OCI-LY1 (cell line): ENCODE data around the gene SMIM20.

Experiments used
- EZH2 ChIP-seq: fragments of 200-600 bp; sonication (generic), shearing (Covaris generic); IDR thresholded peaks from 2 replicates; pipeline ENCODE4 v1.8.0; 2017; ENCODE audit warnings: borderline replicate concordance, mixed run types, mild to moderate bottlenecking, antibody characterized with exemption, low read length, moderate library complexity, mixed read lengths
- TF ChIP-seq, protein P1 (sequence below): fragments of 200-600 bp; sonication (generic), shearing (Covaris generic); IDR thresholded peaks from 2 replicates; pipeline ENCODE4 v1.5.1; 2017; ENCODE audit warnings: mild to moderate bottlenecking, antibody characterized with exemption, low read length, moderate library complexity, mixed read lengths

DNA sequence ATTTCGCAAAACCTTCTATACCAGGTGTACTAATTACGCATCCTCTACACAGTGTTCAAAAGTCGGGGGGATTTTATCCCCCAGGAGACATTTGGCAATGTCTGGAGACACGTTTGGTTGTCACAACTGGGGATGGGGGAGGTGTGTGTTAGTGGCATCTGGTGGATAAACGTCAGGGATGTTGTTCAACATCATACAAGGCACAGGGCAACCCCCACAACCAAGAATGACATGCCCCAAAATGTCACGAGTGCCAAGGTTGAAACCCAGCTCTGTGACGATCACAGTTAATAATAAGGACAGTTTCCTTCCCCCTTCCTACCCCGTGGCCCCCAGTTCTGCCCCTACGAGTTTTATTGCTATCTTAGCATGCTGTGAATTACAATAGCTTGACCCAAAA, 35.3 kb upstream of the SMIM20 start:
- TF ChIP-seq, protein P1, sequence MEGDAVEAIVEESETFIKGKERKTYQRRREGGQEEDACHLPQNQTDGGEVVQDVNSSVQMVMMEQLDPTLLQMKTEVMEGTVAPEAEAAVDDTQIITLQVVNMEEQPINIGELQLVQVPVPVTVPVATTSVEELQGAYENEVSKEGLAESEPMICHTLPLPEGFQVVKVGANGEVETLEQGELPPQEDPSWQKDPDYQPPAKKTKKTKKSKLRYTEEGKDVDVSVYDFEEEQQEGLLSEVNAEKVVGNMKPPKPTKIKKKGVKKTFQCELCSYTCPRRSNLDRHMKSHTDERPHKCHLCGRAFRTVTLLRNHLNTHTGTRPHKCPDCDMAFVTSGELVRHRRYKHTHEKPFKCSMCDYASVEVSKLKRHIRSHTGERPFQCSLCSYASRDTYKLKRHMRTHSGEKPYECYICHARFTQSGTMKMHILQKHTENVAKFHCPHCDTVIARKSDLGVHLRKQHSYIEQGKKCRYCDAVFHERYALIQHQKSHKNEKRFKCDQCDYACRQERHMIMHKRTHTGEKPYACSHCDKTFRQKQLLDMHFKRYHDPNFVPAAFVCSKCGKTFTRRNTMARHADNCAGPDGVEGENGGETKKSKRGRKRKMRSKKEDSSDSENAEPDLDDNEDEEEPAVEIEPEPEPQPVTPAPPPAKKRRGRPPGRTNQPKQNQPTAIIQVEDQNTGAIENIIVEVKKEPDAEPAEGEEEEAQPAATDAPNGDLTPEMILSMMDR: no peak
- TF ChIP-seq EZH2: no peak
